Naive thymus-derived CD4-positive, alpha-beta T cell (primary cell): ENCODE results near the gene FGB. TPM values are rescaled to one million over a fixed set of nuclear protein-coding genes. Genes with fewer than 3 reads are reported as not detected.

Source experiments
- ATAC-seq: fragments of 150-1000 bp; cut with Tn5 transposase; 2 replicates; pipeline ENCODE4 v1.10.0; 2021; ENCODE audit warnings: mild to moderate bottlenecking, moderate library complexity
- CTCF ChIA-PET: fragments of 350-600 bp; sonication (Branson Sonifier 250); formaldehyde crosslinking; loops from one replicate; lab custom pipeline; 2021; ENCODE audit warnings: antibody characterized with exemption; lab: Charles Lee
- POLR2A ChIA-PET: fragments of 350-600 bp; sonication (Branson Sonifier 250); formaldehyde crosslinking; loops from one replicate; lab custom pipeline; 2021; ENCODE audit warnings: antibody characterized with exemption, inconsistent platforms; lab: Charles Lee
- DNase-seq, 9 donors: peaks; one replicate each; pipeline versions ENCODE4 v3.0.0 to v3.0.0-alpha.2; 2020 to 2022; ENCODE audit warnings: mixed read lengths in 1 of 9
- H3K27ac ChIP-seq: one replicate; pipeline ENCODE4 v1.7.0; 2013; ENCODE audit warnings: mild to moderate bottlenecking, low read depth, low read length, moderate library complexity
- H3K27me3 ChIP-seq, 2 donors: one replicate each; pipeline ENCODE4 v1.7.0; 2013; ENCODE audit warnings: low read length in 2 of 2, mild to moderate bottlenecking in 2 of 2, moderate library complexity in 2 of 2; ENCODE audit not compliant: control insufficient read depth in 2 of 2, insufficient read depth in 2 of 2
- H3K36me3 ChIP-seq, 3 experiments: 1 replicate in 2 of 3; 2 replicates in 1 of 3; pipeline ENCODE4 v1.7.0; 2013; ENCODE audit warnings: low read length in 3 of 3, mild to moderate bottlenecking in 3 of 3, moderate library complexity in 1 of 3; ENCODE audit not compliant: insufficient read depth in 3 of 3, control insufficient read depth in 2 of 3
- H3K4me1 ChIP-seq, 2 donors: one replicate each; pipeline ENCODE4 v1.7.0; 2013; ENCODE audit warnings: low read length in 2 of 2, mild to moderate bottlenecking in 2 of 2, moderate library complexity in 1 of 2; ENCODE audit not compliant: control insufficient read depth in 2 of 2, insufficient read depth in 2 of 2
- H3K4me3 ChIP-seq: 2 replicates; pipeline ENCODE4 v1.7.0; 2013; ENCODE audit warnings: mild to moderate bottlenecking, low read length
- H3K9me3 ChIP-seq, 3 experiments: 1 replicate in 2 of 3; 2 replicates in 1 of 3; pipeline ENCODE4 v1.7.0; 2013; ENCODE audit warnings: low read length in 3 of 3; ENCODE audit not compliant: control insufficient read depth in 2 of 3
- H3K27ac Mint-ChIP-seq, 9 donors: one replicate each; pipeline ENCODE4 v1.8.0; 2020 to 2022; ENCODE audit warnings: mixed read lengths in 9 of 9, mild to moderate bottlenecking in 8 of 9, moderate library complexity in 5 of 9, inconsistent platforms in 2 of 9
- H3K27me3 Mint-ChIP-seq, 5 donors: one replicate each; pipeline ENCODE4 v1.8.0; 2021 to 2022; ENCODE audit warnings: mixed read lengths in 5 of 5, mild to moderate bottlenecking in 1 of 5
- H3K36me3 Mint-ChIP-seq, 5 donors: one replicate each; pipeline ENCODE4 v1.8.0; 2020 to 2022; ENCODE audit warnings: mixed read lengths in 5 of 5, mild to moderate bottlenecking in 3 of 5, inconsistent platforms in 1 of 5
- H3K4me1 Mint-ChIP-seq, 7 donors: one replicate each; pipeline ENCODE4 v1.8.0; 2020 to 2022; ENCODE audit warnings: mixed read lengths in 7 of 7, mild to moderate bottlenecking in 3 of 7, inconsistent platforms in 1 of 7
- H3K4me3 Mint-ChIP-seq, 10 donors: one replicate each; pipeline ENCODE4 v1.8.0; 2020 to 2022; ENCODE audit warnings: mild to moderate bottlenecking in 10 of 10, mixed read lengths in 10 of 10, moderate library complexity in 6 of 10, inconsistent platforms in 2 of 10
- H3K9me3 Mint-ChIP-seq, 11 donors: one replicate each; pipeline ENCODE4 v1.8.0; 2020 to 2022; ENCODE audit warnings: mixed read lengths in 11 of 11, mild to moderate bottlenecking in 4 of 11, inconsistent platforms in 1 of 11, moderate library complexity in 1 of 11
- intact Hi-C, 2 donors: fragments of 100-400 bp; cut with micrococcal nuclease; formaldehyde crosslinking; loops; one replicate each; pipeline ENCODE4 v1.15.1; 2023
- polyA plus RNA-seq, 2 donors: library from polyadenylated mRNA; unstranded; fragments of 300-500 nt; fragmentation: Illumina TruSeq; gene quantifications; one replicate each; pipeline ENCODE4 v1.2.3, GENCODE V29; 2021
- total RNA-seq, 6 experiments: library from RNA in 5 of 6; stranded (reverse) in 5 of 6; gene quantifications; 1 replicate in 5 of 6; 2 replicates in 1 of 6; pipeline ENCODE4 v1.2.3 and lab custom pipeline; 2021 to 2026

The FGB gene
- total and polyA plus RNA-seq, 7 experiments from 2014 or later = not detected

GRCh38 chr4:154560824-154561231, 2.0 kb upstream of the FGB start:
- Mint-ChIP-seq H3K4me1 (peaks cover 0 to 4% (median 0%) of the 10 kb centered on the region in 7 donors), H3K36me3 (no peaks in the 10 kb centered on the region), H3K4me3 (no peak overlapping the region), H3K27me3 (peaks cover 0 to 17% (median 13%) of the 10 kb centered on the region in 5 donors), H3K27ac (no peak overlapping the region), H3K9me3 (no peaks in the 10 kb centered on the region)
- POLR2A ChIA-PET = no interaction called here
- no peaks in the 10 kb centered on the region for H3K27me3 ChIP-seq
- no peak for ATAC-seq
- H3K27ac ChIP-seq = no peak overlapping the region
- H3K4me3 ChIP-seq = no peak overlapping the region
- H3K4me1 ChIP-seq = no peaks in the 10 kb centered on the region
- no peaks in the 10 kb centered on the region for H3K9me3 ChIP-seq
- intact Hi-C loops = no loop called here
- no peak for DNase-seq
- CTCF ChIA-PET = no interaction called here
- H3K36me3 ChIP-seq = no peaks in the 10 kb centered on the region

- Histone ChIP-seq H3K36me3 (no peaks in the 10 kb centered on the region), H3K27ac (no peak overlapping the region), H3K27me3 (no peaks in the 10 kb centered on the region), H3K9me3 (no peaks in the 10 kb centered on the region), H3K4me3 (no peak overlapping the region), H3K4me1 (no peaks in the 10 kb centered on the region)
- Mint-ChIP-seq H3K4me1 (peaks cover 0 to 4% (median 0%) of the 10 kb centered on the region in 7 donors), H3K9me3 (no peaks in the 10 kb centered on the region), H3K36me3 (no peaks in the 10 kb centered on the region), H3K27me3 (peaks cover 4 to 22% (median 18%) of the 10 kb centered on the region in 5 donors), H3K4me3 (no peak overlapping the region), H3K27ac (no peak overlapping the region)
- intact Hi-C loops = no loop called here
- ATAC-seq = no peak
- ChIA-PET POLR2A (no interaction called here), CTCF (no interaction called here)
- no peak for DNase-seq
Measured at GRCh38 chr4:154564311-154564710, 1.5 kb downstream of the FGB start.

GRCh38 chr4:154565704-154566103, 2.9 kb downstream of the FGB start:
- ChIA-PET CTCF (no interaction called here), POLR2A (no interaction called here)
- intact Hi-C loops = no loop called here
- Histone ChIP-seq H3K27me3 (no peaks in the 10 kb centered on the region), H3K9me3 (no peaks in the 10 kb centered on the region), H3K36me3 (no peaks in the 10 kb centered on the region), H3K27ac (no peak overlapping the region), H3K4me1 (no peaks in the 10 kb centered on the region), H3K4me3 (no peak overlapping the region)
- no peaks in the 10 kb centered on the region for H3K4me1 Mint-ChIP-seq
- DNase-seq = no peak
- no peak overlapping the region for H3K27ac Mint-ChIP-seq
- no peaks in the 10 kb centered on the region for H3K9me3 Mint-ChIP-seq
- ATAC-seq = no peak
- H3K27me3 Mint-ChIP-seq = peaks cover 4 to 20% (median 13%) of the 10 kb centered on the region in 5 donors
- no peak overlapping the region for H3K4me3 Mint-ChIP-seq
- H3K36me3 Mint-ChIP-seq = no peaks in the 10 kb centered on the region

GRCh38 chr4:154566639-154567204, 3.9 kb downstream of the FGB start:
- Mint-ChIP-seq H3K27ac (no peak overlapping the region), H3K4me1 (no peaks in the 10 kb centered on the region), H3K9me3 (no peaks in the 10 kb centered on the region), H3K36me3 (no peaks in the 10 kb centered on the region), H3K4me3 (no peak overlapping the region), H3K27me3 (peaks cover 4 to 25% (median 9%) of the 10 kb centered on the region in 5 donors)
- H3K4me3 ChIP-seq = no peak overlapping the region
- POLR2A ChIA-PET = no interaction called here
- CTCF ChIA-PET = interaction anchor here (0.6 kb wide), 1 partner anchor 1220 kb away, joined by 3 read pairs; no protein-coding TSS in a partner anchor
- no peaks in the 10 kb centered on the region for H3K36me3 ChIP-seq
- no peaks in the 10 kb centered on the region for H3K4me1 ChIP-seq
- DNase-seq (no peak), ATAC-seq (no peak)
- intact Hi-C loops = no loop called here
- no peaks in the 10 kb centered on the region for H3K9me3 ChIP-seq
- H3K27me3 ChIP-seq = no peaks in the 10 kb centered on the region
- no peak overlapping the region for H3K27ac ChIP-seq

- no peak for ATAC-seq
- Mint-ChIP-seq H3K4me1 (no peaks in the 10 kb centered on the region), H3K9me3 (no peaks in the 10 kb centered on the region), H3K27ac (no peak overlapping the region), H3K27me3 (peaks cover 0 to 18% (median 9%) of the 10 kb centered on the region in 5 donors), H3K36me3 (no peaks in the 10 kb centered on the region), H3K4me3 (no peak overlapping the region)
- H3K4me3 ChIP-seq = no peak overlapping the region
- no peak overlapping the region for H3K27ac ChIP-seq
- DNase-seq = no peak
- ChIA-PET CTCF (interaction anchor here (1.0 to 1.4 kb wide), 2 partner anchors 10 to 11 kb away, joined by 3 to 4 read pairs; no protein-coding TSS in a partner anchor), POLR2A (no interaction called here)
- no peaks in the 10 kb centered on the region for H3K27me3 ChIP-seq
- no peaks in the 10 kb centered on the region for H3K36me3 ChIP-seq
- no peaks in the 10 kb centered on the region for H3K9me3 ChIP-seq
- H3K4me1 ChIP-seq = no peaks in the 10 kb centered on the region
- intact Hi-C loops = no loop called here
Measured at GRCh38 chr4:154569028-154569427, 6.2 kb downstream of the FGB start.

GRCh38 chr4:154569584-154569983, 6.8 kb downstream of the FGB start:
- Histone ChIP-seq H3K36me3 (no peaks in the 10 kb centered on the region), H3K4me1 (no peaks in the 10 kb centered on the region), H3K9me3 (no peaks in the 10 kb centered on the region), H3K4me3 (no peak overlapping the region), H3K27me3 (no peaks in the 10 kb centered on the region), H3K27ac (no peak overlapping the region)
- DNase-seq = no peak
- Mint-ChIP-seq H3K9me3 (no peaks in the 10 kb centered on the region), H3K27ac (no peak overlapping the region), H3K4me3 (no peak overlapping the region), H3K4me1 (no peaks in the 10 kb centered on the region), H3K36me3 (no peaks in the 10 kb centered on the region), H3K27me3 (peaks cover 0 to 18% (median 9%) of the 10 kb centered on the region in 5 donors)
- ChIA-PET POLR2A (interaction anchor here (0.6 kb wide), 1 partner anchor 1604 kb away, joined by 3 read pairs; no protein-coding TSS in a partner anchor), CTCF (interaction anchor here (1.0 kb wide), 1 partner anchor 11 kb away, joined by 4 read pairs; no protein-coding TSS in a partner anchor)
- ATAC-seq = no peak
- intact Hi-C loops = no loop called here
